Kidney tubule cell (primary cell): Measurements from ENCODE around the gene PADI1.

Experiments
- DNase-seq: peaks from one replicate; pipeline ENCODE4 v3.0.0-alpha.2; 2018; ENCODE audit warnings: low spot score

The PADI1 gene

GRCh38 chr1:17204546-17205440, at the start of gene PADI1:
Gene PADI1 (plus strand): TSS chr1:17205128. CDS start chr1:17205218, 90 bp downstream.
- no peak for DNase-seq

GRCh38 chr1:17155257-17155920, 49.5 kb upstream of the PADI1 start:
- no peak for DNase-seq

GRCh38 chr1:17156108-17156507, 48.8 kb upstream of the PADI1 start:
- DNase-seq: no peak

GRCh38 chr1:17158961-17159360, 46.0 kb upstream of the PADI1 start:
- peak; percentile 65 for DNase-seq

GRCh38 chr1:17161137-17161740, 43.7 kb upstream of the PADI1 start:
- peak; percentile 34 for DNase-seq

GRCh38 chr1:17161926-17162800, 42.8 kb upstream of the PADI1 start:
- no peak for DNase-seq

- peak; percentile 86 for DNase-seq
Observed at GRCh38 chr1:17162941-17163340, 42.0 kb upstream of the PADI1 start.

- no peak for DNase-seq
Observed at GRCh38 chr1:17163371-17163770, 41.6 kb upstream of the PADI1 start.

GRCh38 chr1:17163789-17164666, 40.9 kb upstream of the PADI1 start:
- no peak for DNase-seq

- no peak for DNase-seq
Observed at GRCh38 chr1:17165823-17166222, 39.1 kb upstream of the PADI1 start.

GRCh38 chr1:17167041-17167785, 37.7 kb upstream of the PADI1 start:
- peak; percentile 72 for DNase-seq

GRCh38 chr1:17167786-17168090, 37.2 kb upstream of the PADI1 start:
- peak; percentile 100 for DNase-seq

- DNase-seq: peak; percentile 94
Observed at GRCh38 chr1:17168091-17168876, 36.6 kb upstream of the PADI1 start.

- no peak for DNase-seq
Observed at GRCh38 chr1:17170571-17170970, 34.4 kb upstream of the PADI1 start.

GRCh38 chr1:17173217-17173616, 31.7 kb upstream of the PADI1 start:
- DNase-seq: peak; percentile 33

GRCh38 chr1:17176306-17177061, 28.4 kb upstream of the PADI1 start:
- DNase-seq: no peak

- DNase-seq: peak; percentile 76
Observed at GRCh38 chr1:17177651-17178050, 27.3 kb upstream of the PADI1 start.

GRCh38 chr1:17181781-17182464, 23.0 kb upstream of the PADI1 start:
- DNase-seq: no peak
